ENCODE data around the gene ENGASE.

DNA sequence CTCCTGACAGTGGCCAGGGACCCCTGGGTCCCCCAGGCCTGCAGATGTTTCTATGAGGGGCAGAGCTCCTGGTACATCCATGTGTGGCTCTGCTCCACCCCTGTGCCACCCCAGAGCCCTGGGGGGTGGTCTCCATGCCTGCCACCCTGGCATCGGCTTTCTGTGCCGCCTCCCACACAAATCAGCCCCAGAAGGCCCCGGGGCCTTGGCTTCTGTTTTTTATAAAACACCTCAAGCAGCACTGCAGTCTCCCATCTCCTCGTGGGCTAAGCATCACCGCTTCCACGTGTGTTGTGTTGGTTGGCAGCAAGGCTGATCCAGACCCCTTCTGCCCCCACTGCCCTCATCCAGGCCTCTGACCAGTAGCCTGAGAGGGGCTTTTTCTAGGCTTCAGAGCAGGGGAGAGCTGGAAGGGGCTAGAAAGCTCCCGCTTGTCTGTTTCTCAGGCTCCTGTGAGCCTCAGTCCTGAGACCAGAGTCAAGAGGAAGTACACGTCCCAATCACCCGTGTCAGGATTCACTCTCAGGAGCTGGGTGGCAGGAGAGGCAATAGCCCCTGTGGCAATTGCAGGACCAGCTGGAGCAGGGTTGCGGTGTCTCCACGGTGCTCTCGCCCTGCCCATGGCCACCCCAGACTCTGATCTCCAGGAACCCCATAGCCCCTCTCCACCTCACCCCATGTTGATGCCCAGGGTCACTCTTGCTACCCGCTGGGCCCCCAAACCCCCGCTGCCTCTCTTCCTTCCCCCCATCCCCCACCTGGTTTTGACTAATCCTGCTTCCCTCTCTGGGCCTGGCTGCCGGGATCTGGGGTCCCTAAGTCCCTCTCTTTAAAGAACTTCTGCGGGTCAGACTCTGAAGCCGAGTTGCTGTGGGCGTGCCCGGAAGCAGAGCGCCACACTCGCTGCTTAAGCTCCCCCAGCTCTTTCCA lies 25.5 kb upstream of the ENGASE start:
- TF ChIP-seq, protein P1, sequence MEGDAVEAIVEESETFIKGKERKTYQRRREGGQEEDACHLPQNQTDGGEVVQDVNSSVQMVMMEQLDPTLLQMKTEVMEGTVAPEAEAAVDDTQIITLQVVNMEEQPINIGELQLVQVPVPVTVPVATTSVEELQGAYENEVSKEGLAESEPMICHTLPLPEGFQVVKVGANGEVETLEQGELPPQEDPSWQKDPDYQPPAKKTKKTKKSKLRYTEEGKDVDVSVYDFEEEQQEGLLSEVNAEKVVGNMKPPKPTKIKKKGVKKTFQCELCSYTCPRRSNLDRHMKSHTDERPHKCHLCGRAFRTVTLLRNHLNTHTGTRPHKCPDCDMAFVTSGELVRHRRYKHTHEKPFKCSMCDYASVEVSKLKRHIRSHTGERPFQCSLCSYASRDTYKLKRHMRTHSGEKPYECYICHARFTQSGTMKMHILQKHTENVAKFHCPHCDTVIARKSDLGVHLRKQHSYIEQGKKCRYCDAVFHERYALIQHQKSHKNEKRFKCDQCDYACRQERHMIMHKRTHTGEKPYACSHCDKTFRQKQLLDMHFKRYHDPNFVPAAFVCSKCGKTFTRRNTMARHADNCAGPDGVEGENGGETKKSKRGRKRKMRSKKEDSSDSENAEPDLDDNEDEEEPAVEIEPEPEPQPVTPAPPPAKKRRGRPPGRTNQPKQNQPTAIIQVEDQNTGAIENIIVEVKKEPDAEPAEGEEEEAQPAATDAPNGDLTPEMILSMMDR (IDR thresholded peaks at IDR 0.05) = no peak
- no peak for TF ChIP-seq POLR2A (IDR thresholded peaks at IDR 0.05)

All from Peyer's patch (tissue), 4 donors.